Progenitor cell of endocrine pancreas (in vitro differentiated cells): ENCODE data around the gene BARHL2. TPM values are rescaled to one million over a fixed set of nuclear protein-coding genes. Genes with fewer than 3 reads are reported as not detected.

Experiments
- DNase-seq: peaks from one replicate; pipeline ENCODE4 v3.0.0; 2021; ENCODE audit warnings: low spot score; ENCODE audit not compliant: unreplicated experiment
- H3K27ac Mint-ChIP-seq: 2 replicates; pipeline ENCODE4 v1.8.0; 2021; ENCODE audit warnings: mild to moderate bottlenecking, moderate library complexity, mixed read lengths
- H3K27me3 Mint-ChIP-seq: 2 replicates; pipeline ENCODE4 v1.8.0; 2021; ENCODE audit warnings: mixed read lengths
- H3K36me3 Mint-ChIP-seq: 2 replicates; pipeline ENCODE4 v1.8.0; 2022; ENCODE audit warnings: mixed read lengths; ENCODE audit not compliant: insufficient read depth
- H3K4me1 Mint-ChIP-seq: 2 replicates; pipeline ENCODE4 v1.8.0; 2021; ENCODE audit warnings: low read depth, mixed read lengths
- H3K4me3 Mint-ChIP-seq: 2 replicates; pipeline ENCODE4 v1.8.0; 2021; ENCODE audit warnings: low read depth, mild to moderate bottlenecking, moderate library complexity, mixed read lengths
- H3K9me3 Mint-ChIP-seq: 2 replicates; pipeline ENCODE4 v1.8.0; 2021; ENCODE audit warnings: low read depth, mixed read lengths
- long read RNA-seq: library from polyadenylated mRNA; unstranded; transcript quantifications from one replicate; pipeline ENCODE4 v2.0.0, GENCODE V29; 2020
- total RNA-seq: library from RNA; stranded (reverse); gene quantifications from 2 replicates; pipeline ENCODE4 v1.2.1, GENCODE V29; 2021
- TF ChIP-seq, protein P1 (sequence below): fragments of 200-600 bp; sonication (generic); IDR thresholded peaks from one replicate; pipeline ENCODE4 v1.5.0; 2021; ENCODE audit warnings: antibody characterized with exemption, mild to moderate bottlenecking; ENCODE audit not compliant: unreplicated experiment

Gene BARHL2
- not detected in 2 replicates for total RNA-seq
- long read RNA-seq: 0 reads

DNA sequence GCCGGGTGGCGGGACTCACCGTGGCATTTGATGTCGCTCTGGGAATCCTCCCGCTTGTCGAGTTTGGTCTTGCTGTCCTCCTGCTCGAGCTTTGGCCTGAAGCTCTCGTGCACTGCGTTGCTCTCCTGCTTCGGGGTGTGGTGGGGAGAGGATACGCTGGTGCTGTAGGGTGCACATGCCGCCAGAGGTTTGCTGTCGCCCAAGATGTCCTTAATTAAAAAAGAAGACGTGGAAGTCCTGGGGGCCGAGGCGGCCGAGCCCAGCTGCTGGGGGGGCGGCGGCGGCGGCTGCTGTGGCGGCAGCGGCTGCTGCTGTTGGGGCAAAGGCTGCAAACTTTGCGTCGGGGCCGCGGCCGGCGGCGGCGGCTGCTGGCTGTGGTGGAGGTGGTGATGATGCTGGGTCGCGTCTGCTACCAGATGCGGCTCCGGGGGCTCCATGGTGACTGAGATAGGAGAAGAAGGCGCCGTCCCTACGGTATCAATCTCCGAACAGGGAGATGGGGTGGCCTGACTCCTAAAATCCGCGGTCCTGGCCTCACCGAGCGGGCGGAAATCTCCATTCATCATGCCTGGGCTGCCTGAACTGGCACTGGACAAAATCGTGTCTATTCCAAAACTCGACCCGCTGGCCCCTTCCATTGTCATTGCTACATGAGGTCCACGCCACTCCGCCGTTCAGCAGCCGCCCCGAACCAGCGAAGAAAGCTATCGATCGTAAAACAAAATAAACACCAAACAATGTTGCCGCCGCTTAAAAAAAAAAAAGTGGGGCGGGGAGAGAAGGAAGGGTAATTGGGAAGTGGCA lies at the start of gene BARHL2:
Gene BARHL2 (minus strand): TSS at position 751 of the 804 bp plus-strand sequence. CDS start 107 bp downstream, at position 644.
- no peak for DNase-seq
- peak within 1 kb of the TSS; percentile 91 for H3K27ac Mint-ChIP-seq
- H3K9me3 Mint-ChIP-seq: no peaks in the 10 kb centered on the region
- TF ChIP-seq, protein P1, sequence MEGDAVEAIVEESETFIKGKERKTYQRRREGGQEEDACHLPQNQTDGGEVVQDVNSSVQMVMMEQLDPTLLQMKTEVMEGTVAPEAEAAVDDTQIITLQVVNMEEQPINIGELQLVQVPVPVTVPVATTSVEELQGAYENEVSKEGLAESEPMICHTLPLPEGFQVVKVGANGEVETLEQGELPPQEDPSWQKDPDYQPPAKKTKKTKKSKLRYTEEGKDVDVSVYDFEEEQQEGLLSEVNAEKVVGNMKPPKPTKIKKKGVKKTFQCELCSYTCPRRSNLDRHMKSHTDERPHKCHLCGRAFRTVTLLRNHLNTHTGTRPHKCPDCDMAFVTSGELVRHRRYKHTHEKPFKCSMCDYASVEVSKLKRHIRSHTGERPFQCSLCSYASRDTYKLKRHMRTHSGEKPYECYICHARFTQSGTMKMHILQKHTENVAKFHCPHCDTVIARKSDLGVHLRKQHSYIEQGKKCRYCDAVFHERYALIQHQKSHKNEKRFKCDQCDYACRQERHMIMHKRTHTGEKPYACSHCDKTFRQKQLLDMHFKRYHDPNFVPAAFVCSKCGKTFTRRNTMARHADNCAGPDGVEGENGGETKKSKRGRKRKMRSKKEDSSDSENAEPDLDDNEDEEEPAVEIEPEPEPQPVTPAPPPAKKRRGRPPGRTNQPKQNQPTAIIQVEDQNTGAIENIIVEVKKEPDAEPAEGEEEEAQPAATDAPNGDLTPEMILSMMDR: no peak
- peak within 1 kb of the TSS; percentile 75 for H3K4me3 Mint-ChIP-seq
- peaks cover 11% of the 10 kb centered on the region for H3K4me1 Mint-ChIP-seq
- peaks cover 92% of the 10 kb centered on the region for H3K27me3 Mint-ChIP-seq
- H3K36me3 Mint-ChIP-seq: no peaks in the 10 kb centered on the region

DNA sequence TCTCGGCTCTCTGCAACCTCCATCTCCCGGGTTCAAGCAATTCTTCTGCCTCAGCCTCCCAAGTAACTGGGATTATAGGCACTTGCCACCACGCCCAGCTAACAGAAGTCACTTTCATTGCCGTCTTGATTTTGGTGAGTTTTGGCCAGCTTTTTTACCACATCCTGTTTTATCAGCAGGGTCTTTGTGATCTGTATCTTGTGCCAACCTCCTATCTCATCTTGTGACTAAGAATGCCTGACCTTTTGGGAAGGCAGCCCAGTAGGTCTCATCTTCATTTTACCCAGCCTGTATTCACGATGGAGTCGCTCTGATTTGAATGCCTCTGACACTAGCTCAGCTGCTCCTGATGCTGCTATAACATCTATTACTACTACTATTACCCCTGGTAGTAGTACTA lies 46.8 kb upstream of the BARHL2 start:
- DNase-seq: no peak
- peaks cover 12% of the 10 kb centered on the region for H3K4me1 Mint-ChIP-seq
- H3K36me3 Mint-ChIP-seq: no peaks in the 10 kb centered on the region
- no peak overlapping the region for H3K27ac Mint-ChIP-seq
- peaks cover 30% of the 10 kb centered on the region for H3K27me3 Mint-ChIP-seq
- no peak overlapping the region for H3K4me3 Mint-ChIP-seq
- no peaks in the 10 kb centered on the region for H3K9me3 Mint-ChIP-seq
- TF ChIP-seq, protein P1: no peak

- Mint-ChIP-seq H3K27me3 (peaks cover 30% of the 10 kb centered on the region), H3K9me3 (no peaks in the 10 kb centered on the region), H3K36me3 (no peaks in the 10 kb centered on the region), H3K4me1 (peaks cover 12% of the 10 kb centered on the region), H3K27ac (no peak overlapping the region), H3K4me3 (no peak overlapping the region)
- TF ChIP-seq, protein P1: no peak
- DNase-seq: no peak
These were observed 46.4 kb upstream of the BARHL2 start for GRCh38 chr1:90763506-90763905.

- Mint-ChIP-seq H3K9me3 (no peaks in the 10 kb centered on the region), H3K27me3 (peaks cover 31% of the 10 kb centered on the region), H3K36me3 (no peaks in the 10 kb centered on the region), H3K27ac (peak overlapping the region; percentile 62), H3K4me1 (peaks cover 12% of the 10 kb centered on the region), H3K4me3 (no peak overlapping the region)
- TF ChIP-seq, protein P1: no peak
- no peak for DNase-seq
These were observed 44.9 kb upstream of the BARHL2 start for GRCh38 chr1:90761781-90762589.

GRCh38 chr1:90761156-90761555 lies 44.1 kb upstream of the BARHL2 start:
- TF ChIP-seq, protein P1: no peak
- Mint-ChIP-seq H3K4me1 (peaks cover 12% of the 10 kb centered on the region), H3K4me3 (no peak overlapping the region), H3K9me3 (no peaks in the 10 kb centered on the region), H3K36me3 (no peaks in the 10 kb centered on the region), H3K27ac (no peak overlapping the region), H3K27me3 (peaks cover 32% of the 10 kb centered on the region)
- DNase-seq: no peak
